Endodermal cell (in vitro differentiated cells): ENCODE results near the gene PADI3. TPM values are rescaled to one million over a fixed set of nuclear protein-coding genes. Genes with fewer than 3 reads are reported as not detected.

Source experiments
- DNase-seq: peaks from one replicate; pipeline ENCODE4 v3.0.0-alpha.2; 2017
- H3K27ac ChIP-seq: 2 replicates; pipeline ENCODE4 v1.5.1; 2013; ENCODE audit warnings: mild to moderate bottlenecking, low read depth, low read length, moderate library complexity
- H3K27me3 ChIP-seq: 2 replicates; pipeline ENCODE4 v1.6.1; 2013; ENCODE audit warnings: mild to moderate bottlenecking, low read length, moderate library complexity; ENCODE audit not compliant: insufficient read depth, control insufficient read depth, poor library complexity, severe bottlenecking
- H3K36me3 ChIP-seq: 2 replicates; pipeline ENCODE4 v1.7.0; 2013; ENCODE audit warnings: mild to moderate bottlenecking, low read length, moderate library complexity; ENCODE audit not compliant: control insufficient read depth, insufficient read depth
- H3K4me1 ChIP-seq: one replicate; pipeline ENCODE4 v1.7.0; 2013; ENCODE audit warnings: low read length; ENCODE audit not compliant: control insufficient read depth, insufficient read depth
- H3K4me3 ChIP-seq: 2 replicates; pipeline ENCODE4 v1.5.1; 2013; ENCODE audit warnings: mild to moderate bottlenecking, low read length, moderate library complexity
- H3K9ac ChIP-seq: 2 replicates; pipeline ENCODE4 v1.6.1; 2013; ENCODE audit warnings: mild to moderate bottlenecking, low read length, moderate library complexity; ENCODE audit not compliant: poor library complexity, severe bottlenecking; ENCODE audit errors: extremely low read depth
- H3K9me3 ChIP-seq: 2 replicates; pipeline ENCODE4 v1.6.1; 2013; ENCODE audit warnings: mild to moderate bottlenecking, low read length, moderate library complexity; ENCODE audit not compliant: control insufficient read depth
- H3K27ac Mint-ChIP-seq: 2 replicates; pipeline ENCODE4 v1.8.0; 2020; ENCODE audit warnings: mixed read lengths
- H3K27me3 Mint-ChIP-seq: 2 replicates; pipeline ENCODE4 v1.8.0; 2021; ENCODE audit warnings: mild to moderate bottlenecking, mixed read lengths; ENCODE audit not compliant: insufficient read depth
- H3K36me3 Mint-ChIP-seq: 2 replicates; pipeline ENCODE4 v1.8.0; 2020; ENCODE audit warnings: low read depth, mixed read lengths
- H3K4me1 Mint-ChIP-seq: 2 replicates; pipeline ENCODE4 v1.8.0; 2020; ENCODE audit warnings: mixed read lengths
- H3K4me3 Mint-ChIP-seq: 2 replicates; pipeline ENCODE4 v1.8.0; 2020; ENCODE audit warnings: mild to moderate bottlenecking, moderate library complexity, mixed read lengths
- H3K9me3 Mint-ChIP-seq: 2 replicates; pipeline ENCODE4 v1.8.0; 2020; ENCODE audit warnings: mild to moderate bottlenecking, mixed read lengths
- CTCF ChIP-seq: fragments of 200-600 bp; sonication (generic); conservative IDR thresholded peaks from 2 replicates; pipeline ENCODE4 v1.5.0; 2021; ENCODE audit warnings: antibody characterized with exemption, mild to moderate bottlenecking
- WGBS, 2 experiments: methylation state at CpG; one replicate each; pipeline versions ENCODE4 v1.1.5 to v1.1.7; 2013; ENCODE audit warnings: missing lambda C conversion rate in 2 of 2, mixed read lengths in 1 of 2; ENCODE audit not compliant: insufficient coverage in 1 of 2, insufficient read length in 1 of 2; 5-methylcytosine and 5-hydroxymethylcytosine counted together
- total RNA-seq, 2 donors: library from RNA; stranded (reverse); fragmentation: NEBNext Ultra II Directional in 1 of 2; extraction: Animal tissue kit (Norgen Biotek cat#: 25700) in 1 of 2; gene quantifications; 2 replicates in 1 of 2; 3 replicates in 1 of 2; pipeline ENCODE4 v1.2.1, GENCODE V29; 2021

Gene PADI3
- total RNA-seq, 2 donors from 2014 or later: 0.29 to 0.33 TPM

- H3K9ac ChIP-seq: no peak overlapping the region
- no peaks in the 10 kb centered on the region for H3K36me3 ChIP-seq
- H3K4me3 ChIP-seq: no peak overlapping the region
- no peak overlapping the region for H3K4me3 Mint-ChIP-seq
- no peaks in the 10 kb centered on the region for H3K9me3 Mint-ChIP-seq
- H3K27me3 ChIP-seq: no peaks in the 10 kb centered on the region
- no peaks in the 10 kb centered on the region for H3K27me3 Mint-ChIP-seq
- no peaks in the 10 kb centered on the region for H3K4me1 ChIP-seq
- H3K9me3 ChIP-seq: no peaks in the 10 kb centered on the region
- peaks cover 14% of the 10 kb centered on the region for H3K4me1 Mint-ChIP-seq
- TF ChIP-seq CTCF: no peak
- 90% methylated on average over 6 of the region's 6 CpGs for WGBS, 2 experiments
- H3K27ac Mint-ChIP-seq: no peak overlapping the region
- DNase-seq: no peak
- no peaks in the 10 kb centered on the region for H3K36me3 Mint-ChIP-seq
- no peak overlapping the region for H3K27ac ChIP-seq
Measured at GRCh38 chr1:17215545-17215890, 33.4 kb upstream of the PADI3 start.

DNA sequence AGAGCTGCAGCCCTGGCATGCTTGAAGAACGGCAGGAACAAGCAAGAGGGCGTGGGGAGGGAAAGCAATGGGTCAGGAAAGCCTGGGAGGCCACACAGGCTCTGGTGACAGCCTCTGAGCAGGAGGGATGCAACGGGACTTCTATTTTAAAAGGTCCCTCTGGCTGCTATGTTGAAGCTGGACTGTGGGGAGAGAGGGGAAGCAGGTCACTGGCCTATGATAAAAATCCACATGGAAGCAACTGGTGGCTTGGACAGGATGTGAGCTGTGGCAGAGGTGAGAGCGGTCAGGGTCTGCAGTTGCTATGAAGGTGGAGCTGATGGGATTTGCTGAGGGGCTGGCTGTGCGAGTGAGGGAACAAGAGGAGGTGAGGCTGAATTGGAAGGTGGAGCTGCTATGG, 32.8 kb upstream of the PADI3 start:
- Mint-ChIP-seq H3K4me1 (peaks cover 14% of the 10 kb centered on the region), H3K27me3 (no peaks in the 10 kb centered on the region), H3K36me3 (no peaks in the 10 kb centered on the region), H3K9me3 (no peaks in the 10 kb centered on the region), H3K4me3 (no peak overlapping the region), H3K27ac (no peak overlapping the region)
- 71 to 84% methylated on average over 2 to 5 of the region's 5 CpGs for WGBS, 2 experiments
- H3K9me3 ChIP-seq: no peaks in the 10 kb centered on the region
- no peak for DNase-seq
- TF ChIP-seq CTCF: no peak
- H3K27ac ChIP-seq: no peak overlapping the region
- H3K4me3 ChIP-seq: no peak overlapping the region
- H3K9ac ChIP-seq: no peak overlapping the region
- no peaks in the 10 kb centered on the region for H3K4me1 ChIP-seq
- H3K27me3 ChIP-seq: no peaks in the 10 kb centered on the region
- H3K36me3 ChIP-seq: no peaks in the 10 kb centered on the region

DNA sequence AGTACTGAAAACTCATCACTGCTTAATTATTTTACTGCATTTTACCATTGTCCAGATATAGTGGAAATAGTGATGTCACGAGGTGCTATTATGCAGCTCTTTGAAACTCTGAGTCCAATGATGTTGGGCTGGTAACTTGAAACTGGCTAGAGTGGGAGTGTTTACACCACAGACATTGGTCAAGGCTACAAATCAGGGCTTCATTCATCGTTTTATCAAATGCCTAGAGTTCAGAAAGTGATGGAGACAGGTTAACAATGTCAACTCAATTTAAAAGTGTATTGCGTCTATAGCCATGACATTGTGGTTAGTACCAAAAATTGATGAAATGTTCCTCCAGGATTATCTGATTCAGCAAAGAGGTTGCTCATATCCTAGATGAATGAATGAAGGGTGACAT, 31.3 kb upstream of the PADI3 start:
- no peak for DNase-seq
- H3K36me3 ChIP-seq: no peaks in the 10 kb centered on the region
- H3K4me3 ChIP-seq: no peak overlapping the region
- H3K4me3 Mint-ChIP-seq: no peak overlapping the region
- peaks cover 8% of the 10 kb centered on the region for H3K4me1 Mint-ChIP-seq
- no peaks in the 10 kb centered on the region for H3K27me3 Mint-ChIP-seq
- no peaks in the 10 kb centered on the region for H3K27me3 ChIP-seq
- 92 to 93% methylated on average over 3 of the region's 3 CpGs for WGBS, 2 experiments
- H3K4me1 ChIP-seq: no peaks in the 10 kb centered on the region
- no peak for TF ChIP-seq CTCF
- H3K9ac ChIP-seq: no peak overlapping the region
- H3K27ac ChIP-seq: no peak overlapping the region
- H3K9me3 Mint-ChIP-seq: no peaks in the 10 kb centered on the region
- H3K9me3 ChIP-seq: no peaks in the 10 kb centered on the region
- no peak overlapping the region for H3K27ac Mint-ChIP-seq
- no peaks in the 10 kb centered on the region for H3K36me3 Mint-ChIP-seq
